HepG2 (cell line): ENCODE data around the gene CKS1B. TPM values are rescaled to one million over a fixed set of nuclear protein-coding genes. Genes with fewer than 3 reads are reported as not detected.
A peak's percentile ranks its signal among the peaks of the same experiment; 100 is the strongest.

ENCODE experiments used
- ATAC-seq: fragments of 200-7000 bp; cut with Tn5 transposase; 3 replicates; pipeline ENCODE4 v1.9.1; 2020; ENCODE audit warnings: mild to moderate bottlenecking, moderate library complexity
- BruUV-seq: library from RNA; stranded (reverse); fragments of 400-500 nt; replicated peaks from 2 replicates; lab custom pipeline; 2021; lab: Mats Ljungman, UMichigan
- CTCF ChIA-PET: fragments of 300-600 bp; formaldehyde crosslinking; extraction: SDS; loops from one replicate; lab custom pipeline; 2021; ENCODE audit warnings: low total read pairs, inconsistent platforms, low intra/inter-chr PET ratio; lab: Yijun Ruan, JAX
- POLR2A ChIA-PET: fragments of 350-600 bp; sonication (Branson Sonifier 250); formaldehyde crosslinking; loops from one replicate; lab custom pipeline; 2020; ENCODE audit warnings: antibody characterized with exemption, inconsistent platforms; lab: Yijun Ruan, JAX
- DNase-seq: peaks from one replicate; pipeline ENCODE4 v3.0.0-alpha.2; 2015; ENCODE audit warnings: low spot score
- FAIRE-seq: peaks from 3 replicates; lab custom pipeline; 2011; peaks lifted over from hg19 to GRCh38; lab: Jason Lieb, UNC
- H2AFZ ChIP-seq: one replicate; pipeline ENCODE4 v1.6.1; 2011; ENCODE audit warnings: low read length, inconsistent platforms
- H3K27ac ChIP-seq: fragments of 300-600 bp; 3 replicates; pipeline ENCODE4 v1.8.0; 2011; ENCODE audit warnings: mixed run types, mild to moderate bottlenecking, mixed read lengths, low read length, inconsistent platforms; ENCODE audit not compliant: insufficient read depth; ENCODE audit errors: extremely low read length
- H3K27me3 ChIP-seq, 2 experiments: fragments of 200-600 bp in 1 of 2; 2 replicates in 1 of 2; 3 replicates in 1 of 2; pipeline versions ENCODE4 v1.6.0 to v1.8.0; 2011; ENCODE audit warnings: low read length in 2 of 2, mild to moderate bottlenecking in 2 of 2, moderate library complexity in 2 of 2, inconsistent platforms in 1 of 2; ENCODE audit not compliant: insufficient read depth in 2 of 2, control insufficient read depth in 1 of 2
- H3K36me3 ChIP-seq, 2 experiments: fragments of 200-600 bp in 1 of 2; replicated peaks in 1 of 2; 2 replicates in 1 of 2; 3 replicates in 1 of 2; pipeline versions ENCODE4 v1.5.1 to v1.8.0; 2011; ENCODE audit warnings: low read length in 2 of 2, inconsistent platforms in 1 of 2; ENCODE audit not compliant: insufficient read depth in 2 of 2, control insufficient read depth in 1 of 2
- H3K4me1 ChIP-seq: 2 replicates; pipeline ENCODE4 v1.5.1; 2012; ENCODE audit warnings: low read length, inconsistent platforms; ENCODE audit not compliant: insufficient read depth
- H3K4me2 ChIP-seq: 2 replicates; pipeline ENCODE4 v1.6.0; 2011; ENCODE audit warnings: low read depth, low read length, inconsistent platforms
- H3K4me3 ChIP-seq, 3 experiments: fragments of 200-600 bp in 1 of 3; sonication (generic), shearing (Covaris generic) in 1 of 3; replicated peaks in 1 of 3; 2 replicates each; pipeline ENCODE4 v1.5.1; 2011 to 2016; ENCODE audit warnings: low read length in 3 of 3, inconsistent platforms in 2 of 3, low read depth in 2 of 3, mild to moderate bottlenecking in 2 of 3, control low read depth in 1 of 3, mixed read lengths in 1 of 3; ENCODE audit not compliant: insufficient read depth in 1 of 3
- H3K79me2 ChIP-seq: one replicate; pipeline ENCODE4 v1.6.1; 2011; ENCODE audit warnings: low read length, inconsistent platforms; ENCODE audit not compliant: insufficient read depth
- H3K9ac ChIP-seq: 2 replicates; pipeline ENCODE4 v1.6.0; 2011; ENCODE audit warnings: mild to moderate bottlenecking, low read depth, low read length, inconsistent platforms; ENCODE audit not compliant: insufficient read depth
- H3K9me3 ChIP-seq: 2 replicates; pipeline ENCODE4 v1.5.1; 2012; ENCODE audit warnings: mild to moderate bottlenecking, low read length
- H4K20me1 ChIP-seq: 2 replicates; pipeline ENCODE4 v1.6.0; 2011; ENCODE audit warnings: inconsistent platforms, mild to moderate bottlenecking, low read length, moderate library complexity; ENCODE audit not compliant: insufficient read depth
- AHR ChIP-seq: IDR thresholded peaks from 2 replicates; pipeline ENCODE4 v1.6.1; 2018; ENCODE audit warnings: missing genetic modification reagents, missing compliant biosample characterization
- CCDC6 ChIP-seq: sonication (generic); formaldehyde crosslinking; IDR thresholded peaks from 2 replicates; pipeline ENCODE4 v1.8.1; 2022; ENCODE audit warnings: mild to moderate bottlenecking, missing genetic modification reagents, moderate library complexity
- CHCHD3 ChIP-seq: sonication (generic); formaldehyde crosslinking; IDR thresholded peaks from 2 replicates; pipeline ENCODE4 v1.8.0; 2022; ENCODE audit warnings: mild to moderate bottlenecking, missing genetic modification reagents, moderate library complexity
- KDM5B ChIP-seq: sonication (generic); formaldehyde crosslinking; IDR thresholded peaks from 2 replicates; pipeline ENCODE4 v1.4.0; 2020; ENCODE audit warnings: missing genetic modification reagents, mild to moderate bottlenecking, borderline replicate concordance
- NFIB ChIP-seq: sonication (generic); formaldehyde crosslinking; IDR thresholded peaks from 2 replicates; pipeline ENCODE4 v1.9.0; 2021; ENCODE audit warnings: missing genetic modification reagents, mild to moderate bottlenecking, borderline replicate concordance
- SIN3B ChIP-seq: fragments of 150-350 bp; IDR thresholded peaks from 2 replicates; pipeline ENCODE4 v1.6.1; 2014; ENCODE audit warnings: low read length
- TRIM24 ChIP-seq: sonication (generic); formaldehyde crosslinking; IDR thresholded peaks from 2 replicates; pipeline ENCODE4 v1.8.0; 2022; ENCODE audit warnings: mild to moderate bottlenecking, missing genetic modification reagents
- ZNF24 ChIP-seq: fragments of 450-650 bp; IDR thresholded peaks from 2 replicates; pipeline ENCODE4 v1.6.1; 2017; ENCODE audit warnings: antibody characterized with exemption, mild to moderate bottlenecking
- ZNF333 ChIP-seq: sonication (generic); formaldehyde crosslinking; IDR thresholded peaks from 2 replicates; pipeline ENCODE4 v1.4.0; 2020; ENCODE audit warnings: mild to moderate bottlenecking, missing genetic modification reagents, borderline replicate concordance
- ZNF720 ChIP-seq: sonication (generic); formaldehyde crosslinking; IDR thresholded peaks from 2 replicates; pipeline ENCODE4 v1.4.0; 2020; ENCODE audit warnings: missing genetic modification reagents
- WGBS: methylation state at CpG from one replicate; pipeline ENCODE4 v1.1.6; 2017; ENCODE audit warnings: low lambda C conversion rate; 5-methylcytosine and 5-hydroxymethylcytosine counted together
- in situ Hi-C: cut with HindIII; loops from 2 replicates; pipeline ENCODE4 v1.10.0; 2017; ENCODE audit warnings: low pct_unique_long_range_greater_than_20kb; ENCODE audit not compliant: extremely low pct_ligation_motif_present
- intact Hi-C: fragments of 100-400 bp; cut with micrococcal nuclease; formaldehyde crosslinking; loops from one replicate; pipeline ENCODE4 v1.10.0; 2022; ENCODE audit not compliant: unreplicated experiment
- polyA plus RNA-seq, 8 experiments: library from polyadenylated mRNA; depleted of rRNA in 3 of 8; stranded (reverse) in 7 of 8; unstranded in 1 of 8; fragments of >200 nt; fragmentation: Illumina TruSeq in 4 of 8; extraction: Trizol in 4 of 8; gene quantifications; 2 replicates each; pipeline versions ENCODE4 v1.2.1 to v1.2.3, GENCODE V29; 2011 to 2016; ENCODE audit warnings: low read depth in 4 of 8, missing spikeins in 1 of 8, mixed read lengths in 1 of 8; ENCODE audit not compliant: insufficient read depth in 1 of 8
- total RNA-seq, 5 experiments: library from RNA; depleted of rRNA; stranded (reverse); fragments of >200 nt; fragmentation: Illumina TruSeq; extraction: Trizol; gene quantifications; 2 replicates each; pipeline ENCODE4 v1.2.3, GENCODE V29; 2016; ENCODE audit warnings: low read depth in 1 of 5
- TF ChIP-seq, protein P1 (sequence below): sonication (generic); formaldehyde crosslinking; IDR thresholded peaks from 2 replicates; pipeline ENCODE4 v1.5.1; 2020; ENCODE audit warnings: mild to moderate bottlenecking, missing genetic modification reagents, moderate library complexity
- TF ChIP-seq, protein P2 (sequence below): sonication (generic); formaldehyde crosslinking; IDR thresholded peaks from 2 replicates; pipeline ENCODE4 v1.4.0; 2020; ENCODE audit warnings: missing genetic modification reagents
- TF ChIP-seq, protein P3 (sequence below): sonication (generic); formaldehyde crosslinking; IDR thresholded peaks from 2 replicates; pipeline ENCODE4 v1.4.0; 2020; ENCODE audit warnings: missing genetic modification reagents, mild to moderate bottlenecking, borderline replicate concordance

The CKS1B gene
- total and polyA plus RNA-seq, 2 of the 13 experiments (the other 11 are each of a cell fraction or from before 2014, with no cell fraction given): 217 to 222 TPM

DNA sequence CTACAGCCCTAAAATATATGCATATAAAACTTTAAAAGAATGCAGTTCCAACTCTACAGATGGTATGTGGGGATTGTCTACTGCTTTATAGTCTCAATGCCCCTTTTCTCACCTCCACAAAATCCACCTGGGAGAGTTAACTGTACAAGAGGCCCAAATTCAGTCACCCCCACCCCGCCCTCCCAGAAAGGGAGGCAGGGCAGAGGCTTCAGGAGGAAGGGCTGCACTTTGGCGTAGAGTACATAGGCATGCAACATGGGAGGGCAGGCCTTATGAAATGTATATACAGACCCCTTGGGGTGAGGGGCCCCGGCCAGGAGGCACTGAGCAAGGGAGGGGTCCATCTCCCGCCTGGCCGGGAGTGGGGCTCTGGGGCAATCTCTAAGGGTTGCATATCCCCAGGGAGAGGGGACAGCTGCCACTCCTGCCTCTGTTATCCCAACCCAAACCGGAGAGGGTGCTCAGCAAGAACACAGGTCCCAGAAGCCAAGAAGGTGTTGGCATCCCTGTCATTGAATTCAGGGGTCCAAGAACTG, 11.6 kb upstream of the CKS1B start:
- Histone ChIP-seq H3K27ac (peak overlapping the region; percentile 96), H4K20me1 (no peaks in the 10 kb centered on the region), H3K4me3 (peak overlapping the region; percentile 72 to 87 (median 80); a peak in 5 of 6 replicates), H3K9ac (peak overlapping the region; percentile 97), H3K4me1 (peaks cover 48% of the 10 kb centered on the region), H3K36me3 (peaks cover 24 to 59% of the 10 kb centered on the region in 2 experiments), H3K4me2 (peak overlapping the region; percentile 92), H3K27me3 (no peaks in the 10 kb centered on the region; a peak in 1 of 5 replicates), H3K9me3 (no peaks in the 10 kb centered on the region), H2AFZ (no peak overlapping the region), H3K79me2 (peaks cover 20% of the 10 kb centered on the region)
- ATAC-seq: no peak
- no peak for DNase-seq
- BruUV-seq: no TSS peak
- intact Hi-C loops: no loop called here
- in situ Hi-C loops: loop anchor here (5.0 kb wide), 1 partner anchor 34 kb away; no protein-coding TSS in a partner anchor
- WGBS: 83% methylated on average over 4 of the region's 6 CpGs
- TF ChIP-seq ZNF333 (CRISPR knock-in tag): no peak
- TF ChIP-seq KDM5B: no peak
- TF ChIP-seq TRIM24 (CRISPR knock-in tag): no peak
- TF ChIP-seq ZNF720 (CRISPR knock-in tag): no peak
- no peak for TF ChIP-seq CHCHD3 (CRISPR knock-in tag)
- TF ChIP-seq, protein P1, sequence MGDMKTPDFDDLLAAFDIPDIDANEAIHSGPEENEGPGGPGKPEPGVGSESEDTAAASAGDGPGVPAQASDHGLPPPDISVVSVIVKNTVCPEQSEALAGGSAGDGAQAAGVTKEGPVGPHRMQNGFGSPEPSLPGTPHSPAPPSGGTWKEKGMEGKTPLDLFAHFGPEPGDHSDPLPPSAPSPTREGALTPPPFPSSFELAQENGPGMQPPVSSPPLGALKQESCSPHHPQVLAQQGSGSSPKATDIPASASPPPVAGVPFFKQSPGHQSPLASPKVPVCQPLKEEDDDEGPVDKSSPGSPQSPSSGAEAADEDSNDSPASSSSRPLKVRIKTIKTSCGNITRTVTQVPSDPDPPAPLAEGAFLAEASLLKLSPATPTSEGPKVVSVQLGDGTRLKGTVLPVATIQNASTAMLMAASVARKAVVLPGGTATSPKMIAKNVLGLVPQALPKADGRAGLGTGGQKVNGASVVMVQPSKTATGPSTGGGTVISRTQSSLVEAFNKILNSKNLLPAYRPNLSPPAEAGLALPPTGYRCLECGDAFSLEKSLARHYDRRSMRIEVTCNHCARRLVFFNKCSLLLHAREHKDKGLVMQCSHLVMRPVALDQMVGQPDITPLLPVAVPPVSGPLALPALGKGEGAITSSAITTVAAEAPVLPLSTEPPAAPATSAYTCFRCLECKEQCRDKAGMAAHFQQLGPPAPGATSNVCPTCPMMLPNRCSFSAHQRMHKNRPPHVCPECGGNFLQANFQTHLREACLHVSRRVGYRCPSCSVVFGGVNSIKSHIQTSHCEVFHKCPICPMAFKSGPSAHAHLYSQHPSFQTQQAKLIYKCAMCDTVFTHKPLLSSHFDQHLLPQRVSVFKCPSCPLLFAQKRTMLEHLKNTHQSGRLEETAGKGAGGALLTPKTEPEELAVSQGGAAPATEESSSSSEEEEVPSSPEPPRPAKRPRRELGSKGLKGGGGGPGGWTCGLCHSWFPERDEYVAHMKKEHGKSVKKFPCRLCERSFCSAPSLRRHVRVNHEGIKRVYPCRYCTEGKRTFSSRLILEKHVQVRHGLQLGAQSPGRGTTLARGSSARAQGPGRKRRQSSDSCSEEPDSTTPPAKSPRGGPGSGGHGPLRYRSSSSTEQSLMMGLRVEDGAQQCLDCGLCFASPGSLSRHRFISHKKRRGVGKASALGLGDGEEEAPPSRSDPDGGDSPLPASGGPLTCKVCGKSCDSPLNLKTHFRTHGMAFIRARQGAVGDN (CRISPR knock-in tag): no peak
- TF ChIP-seq SIN3B: no peak
- TF ChIP-seq, protein P2, sequence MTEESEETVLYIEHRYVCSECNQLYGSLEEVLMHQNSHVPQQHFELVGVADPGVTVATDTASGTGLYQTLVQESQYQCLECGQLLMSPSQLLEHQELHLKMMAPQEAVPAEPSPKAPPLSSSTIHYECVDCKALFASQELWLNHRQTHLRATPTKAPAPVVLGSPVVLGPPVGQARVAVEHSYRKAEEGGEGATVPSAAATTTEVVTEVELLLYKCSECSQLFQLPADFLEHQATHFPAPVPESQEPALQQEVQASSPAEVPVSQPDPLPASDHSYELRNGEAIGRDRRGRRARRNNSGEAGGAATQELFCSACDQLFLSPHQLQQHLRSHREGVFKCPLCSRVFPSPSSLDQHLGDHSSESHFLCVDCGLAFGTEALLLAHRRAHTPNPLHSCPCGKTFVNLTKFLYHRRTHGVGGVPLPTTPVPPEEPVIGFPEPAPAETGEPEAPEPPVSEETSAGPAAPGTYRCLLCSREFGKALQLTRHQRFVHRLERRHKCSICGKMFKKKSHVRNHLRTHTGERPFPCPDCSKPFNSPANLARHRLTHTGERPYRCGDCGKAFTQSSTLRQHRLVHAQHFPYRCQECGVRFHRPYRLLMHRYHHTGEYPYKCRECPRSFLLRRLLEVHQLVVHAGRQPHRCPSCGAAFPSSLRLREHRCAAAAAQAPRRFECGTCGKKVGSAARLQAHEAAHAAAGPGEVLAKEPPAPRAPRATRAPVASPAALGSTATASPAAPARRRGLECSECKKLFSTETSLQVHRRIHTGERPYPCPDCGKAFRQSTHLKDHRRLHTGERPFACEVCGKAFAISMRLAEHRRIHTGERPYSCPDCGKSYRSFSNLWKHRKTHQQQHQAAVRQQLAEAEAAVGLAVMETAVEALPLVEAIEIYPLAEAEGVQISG (CRISPR knock-in tag): no peak
- TF ChIP-seq, protein P3, sequence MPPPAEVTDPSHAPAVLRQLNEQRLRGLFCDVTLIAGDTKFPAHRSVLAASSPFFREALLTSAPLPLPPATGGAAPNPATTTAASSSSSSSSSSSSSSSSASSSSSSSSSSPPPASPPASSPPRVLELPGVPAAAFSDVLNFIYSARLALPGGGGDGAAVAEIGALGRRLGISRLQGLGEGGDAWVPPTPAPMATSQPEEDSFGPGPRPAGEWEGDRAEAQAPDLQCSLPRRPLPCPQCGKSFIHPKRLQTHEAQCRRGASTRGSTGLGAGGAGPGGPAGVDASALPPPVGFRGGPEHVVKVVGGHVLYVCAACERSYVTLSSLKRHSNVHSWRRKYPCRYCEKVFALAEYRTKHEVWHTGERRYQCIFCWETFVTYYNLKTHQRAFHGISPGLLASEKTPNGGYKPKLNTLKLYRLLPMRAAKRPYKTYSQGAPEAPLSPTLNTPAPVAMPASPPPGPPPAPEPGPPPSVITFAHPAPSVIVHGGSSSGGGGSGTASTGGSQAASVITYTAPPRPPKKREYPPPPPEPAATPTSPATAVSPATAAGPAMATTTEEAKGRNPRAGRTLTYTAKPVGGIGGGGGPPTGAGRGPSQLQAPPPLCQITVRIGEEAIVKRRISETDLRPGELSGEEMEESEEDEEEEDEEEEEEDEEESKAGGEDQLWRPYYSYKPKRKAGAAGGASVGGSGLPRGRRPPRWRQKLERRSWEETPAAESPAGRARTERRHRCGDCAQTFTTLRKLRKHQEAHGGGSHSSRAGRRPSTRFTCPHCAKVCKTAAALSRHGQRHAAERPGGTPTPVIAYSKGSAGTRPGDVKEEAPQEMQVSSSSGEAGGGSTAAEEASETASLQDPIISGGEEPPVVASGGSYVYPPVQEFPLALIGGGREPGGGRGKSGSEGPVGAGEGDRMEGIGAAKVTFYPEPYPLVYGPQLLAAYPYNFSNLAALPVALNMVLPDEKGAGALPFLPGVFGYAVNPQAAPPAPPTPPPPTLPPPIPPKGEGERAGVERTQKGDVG (CRISPR knock-in tag): no peak
- TF ChIP-seq AHR: no peak
- TF ChIP-seq NFIB (CRISPR knock-in tag): no peak
- TF ChIP-seq CCDC6 (CRISPR knock-in tag): no peak
- no peak for TF ChIP-seq ZNF24
- no peak for FAIRE-seq
- ChIA-PET POLR2A (interaction anchor here (8.3 kb wide), 1 partner anchor 10 kb away, joined by 148 read pairs; the partner anchor contains the start of genes CKS1B and SHC1), CTCF (interaction anchor here (1.2 to 3.7 kb wide), 3 partner anchors 10 to 55 kb away, joined by 3 to 24 read pairs (median 4); no protein-coding TSS in a partner anchor)
